Ureter (tissue), 1 donor: ENCODE measurements around the gene GRIN1. TPM values are rescaled to one million over a fixed set of nuclear protein-coding genes. Genes with fewer than 3 reads are reported as not detected.
A peak's percentile ranks its signal among the peaks of the same experiment; 100 is the strongest.

ENCODE experiments used
- DNase-seq: peaks from one replicate; pipeline ENCODE4 v3.0.0-alpha.2; 2020; ENCODE audit warnings: low spot score
- total RNA-seq: library from RNA; stranded (reverse); gene quantifications from one replicate; pipeline ENCODE4 v1.2.4, GENCODE V29; 2023
- donor health status: DM: yes; HTN: yes; CAD: no.

GRIN1 gene
- total RNA-seq, 1 donor from 2014 or later = 0.21 TPM

DNA sequence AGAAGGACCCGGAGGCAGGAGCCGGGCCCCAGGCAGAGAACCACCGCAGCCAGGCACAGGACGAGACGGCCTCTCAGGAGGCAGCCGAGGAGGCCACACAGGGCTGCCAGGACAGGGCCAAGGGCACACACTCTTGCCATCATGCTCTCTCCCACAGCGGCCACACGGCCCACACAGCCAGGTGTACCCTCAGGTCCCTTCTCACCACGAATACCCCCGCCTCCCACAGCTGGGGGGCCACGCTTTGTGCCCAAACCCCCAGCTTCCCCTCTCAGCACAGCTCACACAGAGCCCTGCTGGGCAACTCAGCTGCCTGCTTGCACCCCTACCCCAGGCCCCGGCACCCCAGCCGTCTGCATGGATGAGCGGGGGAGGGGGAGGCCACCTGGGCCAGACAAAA is 54.8 kb downstream of the GRIN1 start:
- DNase-seq = no peak

DNA sequence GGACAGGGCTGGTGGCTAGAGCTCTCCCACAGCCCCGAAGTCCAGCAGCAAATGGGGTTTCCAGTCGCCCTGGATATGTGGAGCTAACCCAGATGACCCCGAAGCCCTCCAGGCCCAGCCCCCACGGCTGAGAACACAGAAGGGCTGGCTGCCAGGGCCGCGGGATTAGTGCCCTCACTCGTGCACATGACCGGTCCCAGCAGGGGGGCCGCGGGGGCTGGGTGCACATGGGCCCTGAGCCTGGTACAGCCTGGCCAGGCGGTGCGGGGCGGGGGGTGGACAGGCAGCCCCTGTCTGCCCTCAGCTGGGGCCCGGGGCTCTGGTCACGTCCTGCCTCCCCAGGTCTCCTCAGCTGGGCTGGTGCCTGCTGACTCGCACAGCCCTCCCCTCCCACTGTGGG is 55.4 kb downstream of the GRIN1 start:
- no peak for DNase-seq

DNA sequence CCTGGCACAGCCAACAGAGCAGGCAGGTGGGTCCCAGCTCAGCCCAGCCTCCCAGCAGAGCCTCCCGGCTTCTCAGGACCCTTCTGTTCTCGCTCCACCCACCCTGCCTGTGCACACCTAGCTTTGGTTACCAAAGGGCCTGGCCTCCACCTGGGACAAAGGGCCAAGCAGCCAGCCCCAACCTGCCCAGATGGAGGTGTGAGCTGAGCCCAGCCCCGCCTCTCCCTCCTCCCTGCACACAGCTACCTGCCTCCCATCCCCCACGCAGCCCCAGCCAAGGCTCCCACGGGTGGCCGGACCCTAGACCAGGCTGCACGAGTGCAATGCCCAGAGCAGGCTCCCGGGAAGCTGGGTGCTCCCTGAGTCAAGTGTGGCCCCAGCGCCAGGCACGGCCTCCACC is 56.0 kb downstream of the GRIN1 start:
- peak; percentile 85 for DNase-seq

DNA sequence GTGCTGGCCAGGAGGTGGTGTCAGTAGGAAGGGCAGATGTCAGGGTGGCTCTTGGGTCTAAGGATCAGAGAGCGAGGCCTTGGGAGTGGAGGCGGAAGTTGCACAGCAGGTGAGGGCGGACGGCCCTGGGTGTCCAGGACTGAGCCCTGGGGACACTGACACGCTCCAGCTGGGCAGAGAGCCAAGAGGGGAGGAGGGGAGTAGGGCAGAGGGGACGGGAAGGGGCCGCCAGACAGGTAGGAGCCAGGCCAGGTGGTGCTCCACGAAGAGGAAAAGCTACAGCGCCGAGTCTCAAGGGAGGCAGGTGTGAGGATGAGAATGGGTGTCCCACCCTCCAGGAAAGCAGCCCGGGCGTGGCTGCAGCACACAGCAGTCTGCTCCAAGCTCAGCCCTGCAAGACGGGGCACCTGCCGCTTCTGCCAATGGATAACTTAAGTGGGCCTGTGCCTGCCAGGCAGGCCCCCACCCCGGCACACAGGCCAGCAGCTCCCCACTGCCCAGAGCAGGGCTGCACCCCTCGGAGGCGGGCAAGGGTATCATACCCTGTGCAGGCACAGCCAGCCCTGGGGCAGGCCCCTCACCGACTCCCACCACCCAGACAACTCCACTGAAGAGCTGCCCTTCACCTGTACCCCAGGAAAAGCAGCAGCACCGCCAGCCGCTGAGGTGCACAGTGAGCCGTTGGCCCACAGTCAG is 56.7 kb downstream of the GRIN1 start:
- peak; percentile 78 for DNase-seq

DNA sequence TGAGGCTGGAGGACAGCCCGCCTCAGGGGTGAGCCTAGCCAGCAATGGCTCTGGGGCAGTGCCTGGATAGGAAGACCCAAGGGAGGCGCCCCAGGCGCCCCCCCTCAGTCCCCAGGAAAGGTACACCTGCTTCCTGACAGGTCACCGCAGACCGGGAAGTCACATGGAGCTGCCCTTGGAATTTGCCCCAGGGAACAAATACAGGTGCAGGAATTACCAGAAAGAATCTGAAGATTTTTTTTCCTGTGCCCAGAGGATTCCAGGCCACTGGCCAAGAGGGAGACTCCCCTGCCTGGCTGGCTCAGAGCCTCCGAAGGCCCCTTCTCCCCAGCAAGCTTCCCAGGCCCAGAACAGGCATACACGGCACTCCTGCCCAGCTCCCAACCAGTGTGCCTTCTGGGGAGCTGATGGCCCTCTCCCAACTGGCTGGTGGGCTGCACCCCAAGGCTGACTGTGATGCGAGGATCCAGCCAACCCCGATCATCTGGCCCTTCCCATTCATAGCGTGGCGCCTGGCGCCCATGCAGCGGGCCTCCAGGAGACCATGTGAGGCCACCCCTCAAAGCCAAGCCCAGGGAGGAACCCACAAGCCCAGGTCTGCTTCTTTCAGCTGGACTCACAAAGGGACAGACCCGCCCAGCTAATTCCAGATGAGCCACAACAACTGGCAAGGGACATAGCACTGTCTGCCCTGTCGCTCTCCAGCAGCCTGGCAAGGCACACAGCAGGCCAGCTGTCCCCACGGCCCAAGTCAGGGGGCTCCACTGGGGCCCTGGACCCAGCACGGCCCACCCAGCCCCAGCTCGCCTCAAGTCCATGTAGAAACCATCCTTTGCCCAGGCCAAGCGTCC is 59.3 kb downstream of the GRIN1 start:
- no peak for DNase-seq

DNA sequence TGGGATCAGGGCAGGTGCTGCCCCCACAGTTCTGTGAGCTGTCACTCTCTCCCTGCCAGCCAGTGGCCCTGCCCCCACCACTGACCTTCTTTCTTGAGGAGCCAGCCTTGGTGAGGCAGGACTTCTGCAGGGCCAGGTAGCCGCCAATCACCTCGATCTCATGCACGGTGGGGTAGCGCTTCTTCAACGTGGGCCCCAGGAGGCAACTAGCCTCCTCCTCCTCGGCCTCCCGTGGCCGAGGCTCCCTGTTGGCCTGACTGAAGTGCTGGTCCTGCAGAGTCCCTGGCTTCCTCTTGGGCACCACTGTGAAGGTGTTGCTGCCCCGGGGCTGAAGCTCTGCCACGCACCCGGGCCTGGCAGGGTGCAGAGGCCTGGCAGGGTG is 59.9 kb downstream of the GRIN1 start:
- no peak for DNase-seq

DNA sequence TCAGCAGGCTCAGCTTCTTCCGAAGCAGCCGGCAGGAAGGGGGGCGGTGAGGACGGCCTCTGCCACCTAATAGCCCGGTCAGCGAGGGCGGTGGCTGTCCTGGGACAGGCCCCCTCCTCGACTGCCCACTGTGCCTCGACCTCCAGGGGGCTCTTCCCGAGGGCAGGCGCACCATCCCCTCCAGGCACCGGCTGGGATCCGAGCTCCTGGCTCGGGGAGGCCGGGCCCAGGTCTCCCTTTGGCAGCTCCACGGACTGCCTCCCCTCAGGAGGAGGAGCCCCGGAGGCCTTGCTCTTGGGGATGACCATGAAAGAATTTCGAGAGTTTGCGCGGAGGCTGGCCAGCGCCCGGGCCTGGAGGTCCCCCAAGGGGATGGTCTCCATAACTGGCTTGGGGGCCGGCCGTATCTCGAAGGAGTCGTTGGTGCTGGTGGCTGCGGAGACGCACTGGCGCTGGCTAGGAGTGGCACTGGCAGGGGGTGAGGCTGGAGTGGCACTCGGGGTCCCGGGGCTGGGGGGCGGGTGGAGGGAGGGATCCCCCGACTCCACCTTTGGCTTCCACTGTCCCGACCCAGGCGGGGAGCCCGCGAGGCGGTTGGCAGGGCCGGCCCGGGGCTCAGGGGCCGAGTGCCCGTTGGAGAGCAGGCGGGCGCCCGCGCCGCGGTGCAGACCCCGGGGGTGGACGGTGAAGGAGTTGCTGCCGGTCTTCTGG is 60.6 kb downstream of the GRIN1 start:
- no peak for DNase-seq

DNA sequence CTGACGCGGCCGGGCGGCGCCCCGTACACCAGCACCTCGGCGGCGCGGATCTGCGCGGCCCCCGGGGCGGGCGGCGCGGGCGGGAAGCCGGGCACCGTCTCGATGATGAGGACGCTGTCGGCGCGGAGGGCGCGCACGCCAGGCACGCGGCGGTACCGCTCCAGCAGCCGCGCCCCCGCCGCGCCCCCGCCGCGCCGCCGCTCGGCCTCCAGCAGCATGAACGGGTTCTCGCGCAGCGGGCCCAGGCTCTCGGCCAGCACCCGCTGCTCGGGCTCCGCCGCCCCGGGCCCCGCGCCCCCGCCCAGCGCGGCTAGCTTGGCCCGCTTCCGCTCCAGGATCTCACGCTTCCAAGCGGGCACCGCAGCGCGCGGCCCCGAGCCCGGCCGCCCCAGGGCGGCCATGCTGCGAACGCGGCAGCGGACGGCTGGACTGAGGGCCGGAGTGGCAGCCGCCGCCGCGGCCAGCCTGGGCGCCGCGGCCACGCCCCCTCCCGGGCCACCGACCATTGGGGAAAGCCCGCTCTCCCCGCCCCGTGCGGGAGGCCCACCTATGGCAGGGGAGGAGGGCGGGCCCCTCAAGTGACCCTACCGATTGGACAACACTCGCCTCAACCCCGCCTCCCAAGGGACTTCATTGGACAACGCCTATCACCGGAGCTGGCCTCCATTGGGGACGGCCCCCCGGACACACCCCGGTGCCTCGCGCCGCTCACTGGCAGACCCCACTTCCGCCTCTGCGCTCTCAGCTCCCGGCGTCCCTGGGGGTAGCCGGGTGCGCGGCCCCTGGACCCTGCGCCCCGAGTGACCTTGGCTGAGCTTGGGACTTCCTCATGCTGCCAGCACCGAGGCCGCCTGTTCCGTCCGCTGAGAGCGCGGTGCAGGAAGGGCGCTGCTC is 61.6 kb downstream of the GRIN1 start, which contains the start of gene TPRN:
TSS of gene TPRN (minus strand) at position 431 of the 894 bp plus-strand sequence. CDS start at position 401, 30 bp downstream.
- DNase-seq = peak; percentile 99

DNA sequence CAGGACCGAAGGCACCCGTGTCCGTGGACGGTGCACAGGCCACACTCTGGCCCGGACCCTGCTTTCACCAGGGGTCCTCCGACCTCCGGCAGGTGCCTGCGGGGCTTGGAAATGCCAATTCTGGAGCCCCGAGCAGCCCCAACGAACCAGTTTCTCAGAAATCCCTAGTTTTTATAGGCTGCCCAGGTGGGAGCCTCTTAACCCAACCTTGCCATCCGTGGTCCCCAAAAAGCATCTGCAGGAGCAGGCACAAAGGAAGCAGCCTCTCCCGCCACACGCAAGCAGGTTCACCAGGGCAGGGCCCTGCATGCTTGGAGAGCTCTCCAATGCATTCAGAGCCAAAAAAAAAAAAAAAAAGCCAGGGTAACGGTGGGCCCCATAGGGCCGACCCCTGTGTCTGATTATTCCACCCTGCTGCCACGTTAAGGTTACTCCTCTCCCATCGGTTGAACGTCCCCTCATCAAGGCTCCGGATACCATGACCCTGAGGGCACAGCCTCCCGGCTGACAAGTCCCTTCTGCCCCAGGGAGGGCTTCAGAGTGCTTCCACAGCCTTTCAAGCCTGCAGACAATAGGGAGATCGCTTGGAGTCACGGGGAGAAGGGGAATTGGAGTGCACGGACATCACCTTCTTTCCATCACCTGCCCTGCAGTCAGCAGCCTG is 62.4 kb downstream of the GRIN1 start:
- DNase-seq = no peak

DNA sequence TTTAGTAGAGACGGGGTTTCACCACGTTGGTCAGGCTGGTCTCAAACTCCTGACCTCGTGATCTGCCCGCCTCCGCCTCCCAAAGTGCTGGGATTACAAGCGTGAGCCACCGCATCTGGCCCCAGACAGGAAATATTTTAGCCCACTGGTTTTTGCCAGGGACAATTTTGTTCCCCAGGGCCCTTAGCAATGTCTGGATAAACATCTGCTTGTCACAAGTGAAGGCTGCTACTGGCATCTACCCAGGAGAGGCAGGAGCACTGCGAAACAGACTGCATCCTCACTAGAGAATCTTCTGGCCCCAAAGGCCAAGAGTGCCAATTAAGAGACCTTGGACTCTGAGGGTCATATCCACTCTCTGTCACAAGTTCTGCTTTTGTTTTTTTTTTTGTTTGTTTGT is 64.0 kb downstream of the GRIN1 start:
- DNase-seq = no peak

DNA sequence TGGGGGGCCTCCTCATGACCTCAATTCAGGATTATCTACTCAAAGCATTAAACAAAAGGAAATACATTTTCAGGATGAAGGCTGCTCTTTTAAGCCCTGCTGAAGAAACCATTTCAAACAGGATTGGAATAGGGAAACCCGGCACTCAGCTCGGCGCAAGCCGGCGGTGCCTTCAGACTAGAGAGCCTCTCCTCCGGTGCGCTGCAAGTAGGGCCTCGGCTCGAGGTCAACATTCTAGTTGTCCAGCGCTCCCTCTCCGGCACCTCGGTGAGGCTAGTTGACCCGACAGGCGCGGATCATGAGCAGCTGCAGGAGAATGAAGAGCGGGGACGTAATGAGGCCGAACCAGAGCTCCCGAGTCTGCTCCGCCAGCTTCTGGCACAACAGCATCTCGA is 65.8 kb downstream of the GRIN1 start:
- no peak for DNase-seq

DNA sequence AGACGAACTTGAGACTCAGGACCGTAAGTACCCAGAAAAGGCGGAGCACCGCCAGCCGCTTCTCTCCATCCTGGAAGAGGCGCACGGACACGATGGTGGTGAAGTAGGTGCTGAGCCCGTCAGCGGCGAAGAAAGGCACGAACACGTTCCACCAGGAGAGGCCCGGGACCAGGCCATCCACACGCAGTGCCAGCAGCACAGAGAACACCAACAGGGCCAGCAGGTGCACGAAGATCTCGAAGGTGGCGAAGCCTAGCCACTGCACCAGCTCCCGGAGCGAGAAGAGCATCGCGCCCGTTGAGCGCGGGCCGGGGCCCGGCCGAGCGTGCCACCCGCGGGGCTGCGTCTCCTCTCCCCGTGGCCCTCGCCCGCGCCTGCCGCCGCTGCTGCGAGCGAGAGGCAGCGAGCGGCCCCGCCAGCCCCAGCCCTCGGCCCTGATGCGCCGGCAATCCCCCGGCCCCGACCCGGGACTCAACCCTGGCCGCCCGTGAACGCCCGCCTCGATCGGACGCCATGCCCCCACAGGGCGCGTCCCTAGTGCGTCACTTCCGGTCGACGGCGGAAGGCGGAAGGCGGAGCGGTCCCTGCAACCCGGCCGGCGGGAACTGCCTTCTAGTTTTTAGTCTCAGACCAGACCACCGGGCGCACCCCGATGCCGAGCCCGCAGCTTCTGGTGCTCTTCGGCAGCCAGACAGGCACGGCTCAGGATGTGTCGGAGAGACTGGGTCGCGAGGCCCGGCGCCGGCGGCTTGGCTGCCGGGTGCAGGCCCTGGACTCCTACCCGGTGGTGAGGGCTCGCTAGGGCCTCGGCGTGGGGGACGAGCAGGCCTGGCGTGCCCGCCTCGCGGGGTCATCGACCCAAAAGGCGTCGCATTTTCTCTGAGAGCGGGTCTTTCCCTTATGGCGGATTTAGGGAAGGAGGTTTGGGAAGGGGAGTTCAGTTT is 66.4 kb downstream of the GRIN1 start, which contains the start of the genes NDOR1 and TMEM203:
TSS of gene NDOR1 (plus strand) at position 575 of the 944 bp plus-strand sequence. CDS start at position 653, 78 bp downstream.
TSS of gene TMEM203 (minus strand) at position 523 of the 944 bp plus-strand sequence. CDS start at position 289, 234 bp downstream.
- DNase-seq = peak; percentile 92

DNA sequence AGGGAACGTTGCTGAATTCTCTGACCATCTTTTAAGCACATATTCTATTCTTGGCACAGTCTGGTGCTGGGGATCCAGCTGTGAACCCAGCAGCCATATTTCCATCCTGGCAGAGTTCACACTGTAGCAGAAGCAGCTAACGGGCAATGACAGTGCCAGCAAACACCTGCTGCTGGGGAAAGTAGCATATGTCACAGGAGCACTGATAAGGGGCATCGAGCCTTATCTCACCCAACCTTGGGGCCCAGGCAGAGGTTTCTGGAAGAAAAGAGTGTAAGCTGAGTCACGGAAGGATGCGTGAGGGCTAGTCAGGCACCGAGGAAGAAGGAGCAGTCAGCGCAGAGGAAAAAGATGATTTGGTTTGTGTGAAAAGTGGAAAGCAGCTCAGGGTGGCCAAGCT is 67.6 kb downstream of the GRIN1 start:
- DNase-seq = no peak

DNA sequence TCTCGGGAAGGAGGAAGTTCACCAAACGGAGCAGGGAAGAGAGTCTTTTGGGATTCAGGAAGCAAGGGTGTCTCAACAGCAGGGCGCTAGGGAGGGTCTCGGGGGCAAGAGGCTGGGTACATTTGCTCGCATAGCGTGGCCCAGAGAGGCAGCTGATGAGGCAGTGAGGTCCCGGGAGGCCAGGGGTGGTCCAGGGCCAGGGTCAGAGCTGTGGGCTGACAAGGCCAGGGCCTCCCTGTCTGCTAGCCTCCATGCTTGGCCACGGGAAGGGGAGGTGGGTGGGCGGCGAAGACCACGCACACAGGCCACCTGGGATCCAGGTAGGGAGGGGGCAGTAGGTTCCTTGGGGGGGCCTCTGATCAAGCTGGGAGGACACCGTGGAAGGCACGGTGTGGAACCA is 72.6 kb downstream of the GRIN1 start:
- DNase-seq = no peak

DNA sequence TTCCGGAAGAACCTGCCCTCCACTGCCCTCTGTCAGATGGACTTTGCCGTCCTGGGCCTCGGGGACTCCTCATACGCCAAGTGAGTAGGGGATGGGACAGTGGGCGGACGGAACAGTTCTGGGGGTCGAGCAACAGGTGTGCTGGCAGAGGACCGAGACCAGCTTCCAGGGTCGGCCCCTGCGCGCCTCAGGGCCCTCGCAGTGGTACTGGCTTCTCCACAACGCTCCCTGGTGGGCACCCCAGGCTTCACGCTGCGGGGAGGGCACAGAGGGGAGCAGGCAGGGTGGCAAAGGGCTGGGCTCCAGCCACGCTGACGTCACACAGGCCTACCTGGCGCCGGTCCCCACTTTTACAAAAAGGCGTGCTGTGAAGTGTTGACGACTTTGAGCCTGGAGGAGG is 73.6 kb downstream of the GRIN1 start:
- no peak for DNase-seq

DNA sequence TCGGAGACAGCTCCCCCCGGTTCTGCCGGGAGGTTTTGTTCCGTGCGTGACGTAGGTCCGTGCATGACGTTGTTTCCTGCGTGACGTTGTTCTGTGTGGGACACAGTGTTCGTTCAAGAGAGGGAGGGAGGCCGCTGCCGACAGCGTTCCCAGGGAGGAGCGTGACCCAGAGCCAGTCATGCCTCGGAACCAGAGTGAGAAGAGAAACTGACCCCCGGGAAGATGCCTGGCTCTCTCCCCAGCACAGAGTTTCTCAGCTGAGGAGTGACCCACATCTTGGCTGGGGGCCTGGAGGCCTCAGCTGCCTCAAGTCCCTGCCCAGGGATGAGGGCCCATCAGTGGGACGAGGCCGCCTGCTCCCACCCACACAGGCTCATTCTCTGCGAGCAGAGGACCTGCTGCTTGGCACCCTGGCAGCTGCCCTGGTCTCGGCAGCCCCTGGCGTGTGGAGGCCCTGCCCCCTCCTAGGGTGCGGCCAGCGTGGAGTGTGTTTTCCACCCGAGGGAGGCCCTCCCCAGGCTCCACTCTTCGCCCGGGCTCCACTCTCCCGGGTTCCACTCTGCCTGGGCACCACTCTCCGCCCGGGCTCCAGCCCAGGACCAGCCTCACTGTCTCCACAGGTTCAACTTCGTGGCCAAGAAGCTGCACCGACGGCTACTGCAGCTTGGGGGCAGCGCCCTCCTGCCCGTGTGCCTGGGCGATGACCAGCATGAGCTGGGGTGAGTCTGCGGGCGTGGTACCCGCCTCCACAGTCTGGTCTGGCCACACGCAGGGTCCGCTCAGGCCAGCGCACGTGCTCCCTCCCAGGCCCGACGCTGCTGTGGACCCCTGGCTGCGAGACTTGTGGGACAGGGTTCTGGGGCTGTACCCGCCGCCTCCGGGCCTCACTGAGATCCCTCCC is 74.5 kb downstream of the GRIN1 start:
- DNase-seq = no peak

DNA sequence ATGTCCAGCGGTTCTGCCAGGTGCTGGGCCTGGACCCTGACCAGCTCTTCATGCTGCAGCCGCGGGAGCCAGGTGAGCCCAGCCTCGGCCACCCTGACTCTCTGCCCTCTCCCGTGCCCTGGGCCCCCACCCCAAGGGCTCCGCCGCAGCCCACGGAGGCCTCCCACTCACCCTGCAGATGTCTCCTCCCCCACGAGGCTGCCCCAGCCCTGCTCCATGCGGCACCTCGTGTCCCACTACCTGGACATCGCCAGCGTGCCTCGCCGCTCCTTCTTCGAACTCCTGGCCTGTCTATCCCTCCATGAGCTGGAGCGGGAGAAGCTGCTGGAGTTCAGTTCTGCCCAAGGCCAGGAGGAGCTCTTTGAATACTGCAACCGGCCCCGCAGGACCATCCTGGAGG is 75.7 kb downstream of the GRIN1 start:
- no peak for DNase-seq

DNA sequence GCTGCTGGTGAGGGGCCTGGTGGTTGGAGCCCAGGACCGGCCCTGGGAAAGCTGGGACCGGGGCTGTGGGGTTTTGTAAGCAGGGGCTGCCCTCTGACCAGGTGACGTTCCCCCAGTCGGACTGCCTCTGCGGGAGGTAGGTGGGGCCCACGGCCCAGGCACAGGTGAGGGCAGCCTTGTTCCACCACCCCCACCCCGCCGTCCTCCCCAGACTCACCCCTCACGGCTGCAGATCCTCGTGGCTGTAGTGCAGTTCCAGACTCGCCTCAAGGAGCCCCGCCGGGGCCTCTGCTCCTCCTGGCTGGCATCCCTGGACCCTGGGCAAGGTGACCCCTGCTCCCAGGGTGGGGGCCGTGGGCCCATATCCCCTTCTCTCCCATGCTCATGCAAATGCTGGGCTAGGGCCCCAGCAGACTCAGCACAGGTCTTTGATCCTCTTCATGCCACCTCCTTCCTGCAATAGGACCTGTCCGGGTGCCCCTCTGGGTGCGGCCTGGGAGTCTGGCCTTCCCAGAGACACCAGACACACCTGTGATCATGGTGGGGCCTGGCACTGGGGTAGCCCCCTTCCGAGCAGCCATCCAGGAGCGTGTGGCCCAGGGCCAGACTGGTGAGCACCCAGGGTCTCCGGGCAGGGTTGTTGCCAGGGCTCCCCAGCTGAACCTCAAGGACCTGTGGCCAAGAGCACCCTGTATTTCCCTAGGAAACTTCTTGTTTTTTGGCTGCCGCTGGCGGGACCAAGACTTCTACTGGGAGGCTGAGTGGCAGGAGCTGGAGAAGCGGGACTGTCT is 76.4 kb downstream of the GRIN1 start:
- DNase-seq = no peak
